HCT116 (cell line): ENCODE data around the gene UCN2. TPM values are rescaled to one million over a fixed set of nuclear protein-coding genes. Genes with fewer than 3 reads are reported as not detected.

Source experiments
- ATAC-seq: fragments of 200-7000 bp; cut with Tn5 transposase; 2 replicates; pipeline ENCODE4 v1.9.1; 2020; ENCODE audit warnings: mild to moderate bottlenecking, moderate library complexity
- BruUV-seq: library from RNA; stranded (reverse); fragments of 400-500 nt; replicated peaks from 2 replicates; lab custom pipeline; 2021; lab: Mats Ljungman, UMichigan
- CTCF ChIA-PET: fragments of 300-600 bp; sonication (Branson Sonifier 250); formaldehyde crosslinking; loops from one replicate; lab custom pipeline; 2021; ENCODE audit warnings: antibody characterized with exemption; lab: Charles Lee
- POLR2A ChIA-PET: fragments of 300-600, 350-600 bp; sonication (Branson Sonifier 250); formaldehyde crosslinking; loops from one replicate; lab custom pipeline; 2021; ENCODE audit warnings: antibody characterized with exemption; lab: Charles Lee
- RAD21 ChIA-PET, 2 experiments: fragments of 300-600 bp; sonication (Branson Sonifier 250); formaldehyde crosslinking; loops; one replicate each; lab custom pipeline; 2023; ENCODE audit warnings: low total read pairs in 2 of 2; ENCODE audit not compliant: uncharacterized antibody in 2 of 2, unreplicated experiment in 2 of 2, low non-redundant PET in 1 of 2; lab: Charles Lee
- DNase-seq: peaks from one replicate; pipeline ENCODE4 v3.0.0-alpha.2; 2010; ENCODE audit warnings: low read depth, low spot score
- H2AFZ ChIP-seq: fragments of 200-600 bp; shearing (Covaris generic), sonication (generic); 2 replicates; pipeline ENCODE4 v1.6.1; 2017; ENCODE audit warnings: low read depth, mixed run types, mixed read lengths, antibody characterized with exemption, low read length; ENCODE audit not compliant: poor library complexity, severe bottlenecking
- H3K27ac ChIP-seq: 2 replicates; pipeline ENCODE4 v1.5.1; 2012; ENCODE audit warnings: low read depth, low read length
- H3K27me3 ChIP-seq: fragments of 200-600 bp; sonication (generic); 2 replicates; pipeline ENCODE4 v1.6.1; 2016; ENCODE audit warnings: mixed run types, low read length, mixed read lengths; ENCODE audit not compliant: insufficient read depth
- H3K36me3 ChIP-seq, 2 experiments: fragments of 200-500 bp in 1 of 2; fragments of 200-600 bp in 1 of 2; sonication (Bioruptor generic) in 1 of 2; sonication (generic) in 1 of 2; 2 replicates each; pipeline versions ENCODE4 v1.5.1 to v1.6.1; 2014 to 2016; ENCODE audit warnings: low read length in 2 of 2, inconsistent platforms in 1 of 2, mixed read lengths in 1 of 2, mixed run types in 1 of 2; ENCODE audit not compliant: insufficient read depth in 2 of 2, control insufficient read depth in 1 of 2
- H3K4me1 ChIP-seq, 2 experiments: fragments of 200-600 bp in 1 of 2; sonication (generic) in 1 of 2; 2 replicates each; pipeline versions ENCODE4 v1.5.1 to v1.6.1; 2012 to 2017; ENCODE audit warnings: low read length in 2 of 2, inconsistent platforms in 1 of 2, mild to moderate bottlenecking in 1 of 2, mixed read lengths in 1 of 2, mixed run types in 1 of 2, moderate library complexity in 1 of 2; ENCODE audit not compliant: insufficient read depth in 2 of 2, control insufficient read depth in 1 of 2
- H3K4me2 ChIP-seq: fragments of 200-600 bp; sonication (generic); 2 replicates; pipeline ENCODE4 v1.6.1; 2017; ENCODE audit warnings: mixed run types, low read length, mixed read lengths
- H3K4me3 ChIP-seq, 2 experiments: fragments of 200-600 bp in 1 of 2; sonication (generic) in 1 of 2; replicated peaks in 1 of 2; 2 replicates each; pipeline ENCODE4 v1.5.1; 2011 to 2016; ENCODE audit warnings: low read length in 2 of 2, control low read depth in 1 of 2, low read depth in 1 of 2, mild to moderate bottlenecking in 1 of 2, mixed read lengths in 1 of 2, mixed run types in 1 of 2
- H3K79me2 ChIP-seq: fragments of 200-600 bp; sonication (generic); 2 replicates; pipeline ENCODE4 v1.6.1; 2017; ENCODE audit warnings: mild to moderate bottlenecking, mixed run types, low read length, moderate library complexity, mixed read lengths; ENCODE audit not compliant: insufficient read depth
- H3K9ac ChIP-seq: fragments of 200-600 bp; sonication (generic); 2 replicates; pipeline ENCODE4 v1.6.1; 2016; ENCODE audit warnings: low read length, mixed read lengths
- H3K9me2 ChIP-seq: fragments of 200-600 bp; sonication (generic), shearing (Covaris generic); 2 replicates; pipeline ENCODE4 v1.6.1; 2017; ENCODE audit warnings: mixed run types, mild to moderate bottlenecking, moderate library complexity; ENCODE audit not compliant: insufficient read depth
- H3K9me3 ChIP-seq, 2 experiments: fragments of 200-500 bp in 1 of 2; fragments of 200-600 bp in 1 of 2; sonication (Bioruptor generic) in 1 of 2; sonication (generic) in 1 of 2; 2 replicates each; pipeline ENCODE4 v1.6.1; 2014 to 2017; ENCODE audit warnings: low read length in 2 of 2, mixed read lengths in 2 of 2, inconsistent platforms in 1 of 2, low read depth in 1 of 2, mild to moderate bottlenecking in 1 of 2, mixed run types in 1 of 2, moderate library complexity in 1 of 2; ENCODE audit not compliant: control insufficient read depth in 1 of 2, insufficient read depth in 1 of 2
- H4K20me1 ChIP-seq: fragments of 200-600 bp; sonication (generic), shearing (Covaris generic); 2 replicates; pipeline ENCODE4 v1.6.1; 2017; ENCODE audit warnings: mixed run types, mild to moderate bottlenecking, moderate library complexity; ENCODE audit not compliant: insufficient read depth
- CBX3 ChIP-seq: IDR thresholded peaks from 2 replicates; pipeline ENCODE4 v1.6.1; 2012; ENCODE audit warnings: low read depth
- CEBPB ChIP-seq: IDR thresholded peaks from 2 replicates; pipeline ENCODE4 v1.6.1; 2012; ENCODE audit warnings: low read depth
- ELF1 ChIP-seq: IDR thresholded peaks from 2 replicates; pipeline ENCODE4 v1.6.1; 2012; ENCODE audit warnings: low read depth, borderline replicate concordance
- EZH2 ChIP-seq: fragments of 200-600 bp; sonication (generic); IDR thresholded peaks from 2 replicates; pipeline ENCODE4 v1.6.1; 2017; ENCODE audit warnings: antibody characterized with exemption, mixed run types
- FOSL1 ChIP-seq: IDR thresholded peaks from 2 replicates; pipeline ENCODE4 v1.6.1; 2012; ENCODE audit warnings: low read depth
- JUND ChIP-seq: IDR thresholded peaks from 2 replicates; pipeline ENCODE4 v1.6.1; 2012
- POLR2A ChIP-seq: IDR thresholded peaks from 2 replicates; pipeline ENCODE4 v1.7.0; 2011; ENCODE audit warnings: borderline replicate concordance; ENCODE audit not compliant: insufficient read depth, insufficient read length; ENCODE audit errors: extremely low read depth
- SP1 ChIP-seq: IDR thresholded peaks from 2 replicates; pipeline ENCODE4 v1.6.1; 2012; ENCODE audit warnings: low read depth
- SRF ChIP-seq: IDR thresholded peaks from 2 replicates; pipeline ENCODE4 v1.6.1; 2012; ENCODE audit warnings: low read depth
- YY1 ChIP-seq: IDR thresholded peaks from 2 replicates; pipeline ENCODE4 v1.6.1; 2011; ENCODE audit warnings: low read length, low read depth, moderate library complexity, mild to moderate bottlenecking; ENCODE audit not compliant: insufficient replicate concordance; ENCODE audit errors: extremely low read depth
- ZFX ChIP-seq: fragments of 450-650 bp; IDR thresholded peaks from 2 replicates; pipeline ENCODE4 v1.6.1; 2017
- intact Hi-C: fragments of 100-400 bp; cut with micrococcal nuclease; formaldehyde crosslinking; loops from 2 replicates; pipeline ENCODE4 v1.10.0; 2022
- total RNA-seq: library from RNA; stranded (reverse); gene quantifications from one replicate; pipeline ENCODE4 v1.2.1, GENCODE V29; 2021; ENCODE audit not compliant: unreplicated experiment
- TF ChIP-seq, protein P1 (sequence below): IDR thresholded peaks from 2 replicates; pipeline ENCODE4 v1.6.1; 2012
- TF ChIP-seq, protein P2 (sequence below), 3 experiments: fragments of 200-600 bp in 1 of 3; sonication (generic) in 1 of 3; IDR thresholded peaks in 2 of 3; conservative IDR thresholded peaks in 1 of 3; 2 replicates each; pipeline ENCODE4 v1.5.1; 2012 to 2017; ENCODE audit warnings: low read depth in 2 of 3, low read length in 2 of 3, antibody characterized with exemption in 1 of 3, borderline replicate concordance in 1 of 3, control low read depth in 1 of 3, mild to moderate bottlenecking in 1 of 3, mixed read lengths in 1 of 3, mixed run types in 1 of 3, moderate library complexity in 1 of 3; ENCODE audit not compliant: insufficient read depth in 1 of 3
- TF ChIP-seq, protein P3 (sequence below): IDR thresholded peaks from 2 replicates; pipeline ENCODE4 v1.6.1; 2012

Gene UCN2
- total RNA-seq, 1 experiment from 2014 or later: 1.5 TPM

DNA sequence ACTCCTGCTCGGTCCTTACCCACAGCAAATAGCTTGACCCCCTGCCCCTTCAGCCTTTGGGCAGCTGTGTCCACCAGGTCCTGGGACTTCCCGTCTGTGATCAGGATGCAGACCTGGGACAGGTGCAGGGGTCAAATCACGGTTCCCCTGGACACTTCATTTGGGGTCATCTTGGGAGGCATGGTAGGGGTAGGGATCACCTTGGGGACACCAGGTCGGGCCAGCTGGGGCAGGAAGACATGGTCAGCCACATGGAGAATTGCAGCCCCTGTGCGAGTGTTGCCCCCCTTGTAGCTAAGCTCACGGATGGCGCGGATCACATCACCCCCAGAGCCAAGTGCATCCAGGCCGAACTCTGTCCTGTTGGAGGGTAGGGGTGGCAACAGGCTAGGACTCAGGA is 29.8 kb upstream of the UCN2 start:
- Histone ChIP-seq H3K27ac (no peak overlapping the region), H3K4me3 (no peak overlapping the region), H3K9ac (no peak overlapping the region), H3K9me3 (no peaks in the 10 kb centered on the region), H3K9me2 (no peaks in the 10 kb centered on the region), H3K36me3 (peaks cover 0 to 7% of the 10 kb centered on the region in 2 experiments; a peak in 1 of 4 replicates), H3K4me1 (peaks cover 11 to 21% of the 10 kb centered on the region in 2 experiments), H3K4me2 (no peak overlapping the region), H3K79me2 (no peaks in the 10 kb centered on the region), H4K20me1 (no peaks in the 10 kb centered on the region), H3K27me3 (no peaks in the 10 kb centered on the region), H2AFZ (no peak overlapping the region)
- ChIA-PET CTCF (no interaction called here), POLR2A (no interaction called here), RAD21 (no interaction called here)
- no peak for DNase-seq
- intact Hi-C loops: no loop called here
- ATAC-seq: no peak
- BruUV-seq: no TSS peak
- TF ChIP-seq CBX3 (no peak), CEBPB (no peak), EZH2 (no peak), JUND (no peak), FOSL1 (no peak)
- TF ChIP-seq, protein P1, sequence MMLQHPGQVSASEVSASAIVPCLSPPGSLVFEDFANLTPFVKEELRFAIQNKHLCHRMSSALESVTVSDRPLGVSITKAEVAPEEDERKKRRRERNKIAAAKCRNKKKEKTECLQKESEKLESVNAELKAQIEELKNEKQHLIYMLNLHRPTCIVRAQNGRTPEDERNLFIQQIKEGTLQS: no peak
- TF ChIP-seq, protein P2, sequence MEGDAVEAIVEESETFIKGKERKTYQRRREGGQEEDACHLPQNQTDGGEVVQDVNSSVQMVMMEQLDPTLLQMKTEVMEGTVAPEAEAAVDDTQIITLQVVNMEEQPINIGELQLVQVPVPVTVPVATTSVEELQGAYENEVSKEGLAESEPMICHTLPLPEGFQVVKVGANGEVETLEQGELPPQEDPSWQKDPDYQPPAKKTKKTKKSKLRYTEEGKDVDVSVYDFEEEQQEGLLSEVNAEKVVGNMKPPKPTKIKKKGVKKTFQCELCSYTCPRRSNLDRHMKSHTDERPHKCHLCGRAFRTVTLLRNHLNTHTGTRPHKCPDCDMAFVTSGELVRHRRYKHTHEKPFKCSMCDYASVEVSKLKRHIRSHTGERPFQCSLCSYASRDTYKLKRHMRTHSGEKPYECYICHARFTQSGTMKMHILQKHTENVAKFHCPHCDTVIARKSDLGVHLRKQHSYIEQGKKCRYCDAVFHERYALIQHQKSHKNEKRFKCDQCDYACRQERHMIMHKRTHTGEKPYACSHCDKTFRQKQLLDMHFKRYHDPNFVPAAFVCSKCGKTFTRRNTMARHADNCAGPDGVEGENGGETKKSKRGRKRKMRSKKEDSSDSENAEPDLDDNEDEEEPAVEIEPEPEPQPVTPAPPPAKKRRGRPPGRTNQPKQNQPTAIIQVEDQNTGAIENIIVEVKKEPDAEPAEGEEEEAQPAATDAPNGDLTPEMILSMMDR (IDR thresholded peaks at IDR 0.05 in 2 of 3, conservative IDR thresholded peaks at IDR 0.05 in 1 of 3; ENCODE audit: borderline replicate concordance in 1 of 3, insufficient read depth in 1 of 3, low read depth in 2 of 3, low read length in 2 of 3): no peak
- TF ChIP-seq, all 23 proteins: peak for 0

DNA sequence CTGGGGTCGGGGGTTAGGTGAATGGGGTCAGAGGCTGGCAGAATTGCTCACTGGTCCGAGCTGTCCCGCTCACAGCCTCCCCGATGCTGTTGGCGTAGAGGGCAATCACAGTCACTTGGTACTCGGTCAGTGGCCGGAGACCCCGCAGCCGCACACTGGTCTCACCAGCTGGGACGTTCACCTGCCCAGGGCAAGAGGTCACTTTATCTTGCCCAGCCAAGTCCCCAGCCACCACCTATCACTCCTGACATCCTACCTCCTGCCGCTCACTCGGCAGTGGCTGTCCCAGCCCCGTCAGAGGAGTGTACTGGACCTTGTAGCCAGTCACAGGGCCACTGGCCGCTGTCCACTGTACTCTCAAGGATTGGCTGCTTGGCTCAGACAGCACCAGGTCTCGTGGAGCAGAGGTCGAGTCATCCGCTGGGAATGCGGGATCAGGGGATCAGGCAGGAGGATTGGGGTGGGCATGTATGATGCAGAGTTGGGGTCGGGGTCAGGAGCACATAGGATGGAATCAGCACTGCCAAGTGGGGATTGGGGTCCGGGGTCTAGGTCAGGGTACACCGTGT is 29.0 kb upstream of the UCN2 start:
- no peaks in the 10 kb centered on the region for H4K20me1 ChIP-seq
- intact Hi-C loops: no loop called here
- TF ChIP-seq, protein P3, sequence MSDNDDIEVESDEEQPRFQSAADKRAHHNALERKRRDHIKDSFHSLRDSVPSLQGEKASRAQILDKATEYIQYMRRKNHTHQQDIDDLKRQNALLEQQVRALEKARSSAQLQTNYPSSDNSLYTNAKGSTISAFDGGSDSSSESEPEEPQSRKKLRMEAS: no peak
- no peak for TF ChIP-seq YY1
- no peak for TF ChIP-seq ZFX
- TF ChIP-seq POLR2A: no peak
- no peak for TF ChIP-seq EZH2
- no peak for TF ChIP-seq ELF1
- TF ChIP-seq, protein P2 (IDR thresholded peaks at IDR 0.05 in 2 of 3, conservative IDR thresholded peaks at IDR 0.05 in 1 of 3; ENCODE audit: borderline replicate concordance in 1 of 3, insufficient read depth in 1 of 3, low read depth in 2 of 3, low read length in 2 of 3): no peak
- no peak for TF ChIP-seq JUND
- TF ChIP-seq SP1: no peak
- no peak for TF ChIP-seq SRF
- ATAC-seq (no peak), DNase-seq (no peak)
- H3K4me3 ChIP-seq: no peak overlapping the region
- peaks cover 0 to under 1% of the 10 kb centered on the region in 2 experiments; a peak in 1 of 4 replicates for H3K36me3 ChIP-seq
- ChIA-PET CTCF (no interaction called here), RAD21 (no interaction called here), POLR2A (no interaction called here)
- H3K79me2 ChIP-seq: no peaks in the 10 kb centered on the region
- peaks cover 11 to 21% of the 10 kb centered on the region in 2 experiments for H3K4me1 ChIP-seq
- H3K4me2 ChIP-seq: no peak overlapping the region
- no TSS peak for BruUV-seq
- H3K9me2 ChIP-seq: no peaks in the 10 kb centered on the region
- H3K9ac ChIP-seq: no peak overlapping the region
- no peaks in the 10 kb centered on the region for H3K27me3 ChIP-seq
- H3K9me3 ChIP-seq: no peaks in the 10 kb centered on the region
- no peak overlapping the region for H2AFZ ChIP-seq
- H3K27ac ChIP-seq: no peak overlapping the region
